SK-N-MC (cell line): ENCODE results near the gene GSKIP.

Experiments
- EZH2 ChIP-seq: fragments of 200-600 bp; sonication (generic); IDR thresholded peaks from one replicate; pipeline ENCODE4 v1.6.1; 2017; ENCODE audit warnings: antibody characterized with exemption
- POLR2AphosphoS5 ChIP-seq: IDR thresholded peaks from 2 replicates; pipeline ENCODE4 v1.6.1; 2012; ENCODE audit warnings: mild to moderate bottlenecking, low read depth, low read length, borderline replicate concordance

DNA sequence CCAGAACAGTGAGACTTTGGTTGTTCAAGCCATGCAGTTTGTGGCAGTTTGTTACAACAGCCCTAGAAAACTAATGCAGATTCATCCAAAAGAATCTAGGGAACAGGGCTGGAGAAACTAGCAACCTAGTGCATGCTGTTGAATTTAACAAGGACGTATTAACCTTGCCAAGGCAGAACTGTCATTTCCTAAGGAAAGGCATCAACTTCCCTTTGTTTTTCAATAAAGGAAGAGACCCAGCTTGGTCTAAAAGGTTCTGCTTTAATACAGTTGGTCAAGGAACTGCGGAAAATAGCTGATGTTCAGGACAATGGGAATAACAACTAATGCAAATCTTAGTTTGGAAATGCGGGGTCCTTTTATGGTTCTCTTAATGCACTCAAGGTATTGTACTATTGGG is 40.1 kb downstream of the GSKIP start:
- TF ChIP-seq EZH2 (no peak), POLR2AphosphoS5 (no peak)
